ENCODE results near the gene GRK4.

The GRK4 gene

GRCh38 chr4:3019145-3019846 lies 55.9 kb downstream of the GRK4 start:
- Histone ChIP-seq H3K9me3 (ENCODE audit: control insufficient read depth, insufficient read depth, low read depth, low read length) (no peaks in the 10 kb centered on the region), H3K4me3 (ENCODE audit: low read depth, low read length) (no peak overlapping the region), H3K36me3 (ENCODE audit: control insufficient read depth in 2 of 2, insufficient read depth in 1 of 2, low read length in 2 of 2) (no peaks in the 10 kb centered on the region), H3K4me1 (ENCODE audit: control insufficient read depth, insufficient read depth, low read length) (no peaks in the 10 kb centered on the region), H3K27ac (ENCODE audit: extremely low read depth, low read depth, low read length) (no peak overlapping the region)
- CTCF ChIA-PET: no interaction called here
- TF ChIP-seq ZFHX2 (tag by site-specific recombination; conservative IDR thresholded peaks at IDR 0.05): no peak
- no peak for TF ChIP-seq ZNF654 (tag by site-specific recombination; IDR thresholded peaks at IDR 0.05; ENCODE audit: low read depth)
- no peak for TF ChIP-seq ZNF623 (tag by site-specific recombination; IDR thresholded peaks at IDR 0.05)
- TF ChIP-seq MZF1 (tag by site-specific recombination; IDR thresholded peaks at IDR 0.05; ENCODE audit: borderline replicate concordance): no peak
- TF ChIP-seq, protein P1, sequence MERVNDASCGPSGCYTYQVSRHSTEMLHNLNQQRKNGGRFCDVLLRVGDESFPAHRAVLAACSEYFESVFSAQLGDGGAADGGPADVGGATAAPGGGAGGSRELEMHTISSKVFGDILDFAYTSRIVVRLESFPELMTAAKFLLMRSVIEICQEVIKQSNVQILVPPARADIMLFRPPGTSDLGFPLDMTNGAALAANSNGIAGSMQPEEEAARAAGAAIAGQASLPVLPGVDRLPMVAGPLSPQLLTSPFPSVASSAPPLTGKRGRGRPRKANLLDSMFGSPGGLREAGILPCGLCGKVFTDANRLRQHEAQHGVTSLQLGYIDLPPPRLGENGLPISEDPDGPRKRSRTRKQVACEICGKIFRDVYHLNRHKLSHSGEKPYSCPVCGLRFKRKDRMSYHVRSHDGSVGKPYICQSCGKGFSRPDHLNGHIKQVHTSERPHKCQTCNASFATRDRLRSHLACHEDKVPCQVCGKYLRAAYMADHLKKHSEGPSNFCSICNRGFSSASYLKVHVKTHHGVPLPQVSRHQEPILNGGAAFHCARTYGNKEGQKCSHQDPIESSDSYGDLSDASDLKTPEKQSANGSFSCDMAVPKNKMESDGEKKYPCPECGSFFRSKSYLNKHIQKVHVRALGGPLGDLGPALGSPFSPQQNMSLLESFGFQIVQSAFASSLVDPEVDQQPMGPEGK (tag by site-specific recombination; IDR thresholded peaks at IDR 0.05): no peak
- no peak for TF ChIP-seq ZNF146 (tag by site-specific recombination; IDR thresholded peaks at IDR 0.05)
- POLR2A ChIA-PET: no interaction called here

DNA sequence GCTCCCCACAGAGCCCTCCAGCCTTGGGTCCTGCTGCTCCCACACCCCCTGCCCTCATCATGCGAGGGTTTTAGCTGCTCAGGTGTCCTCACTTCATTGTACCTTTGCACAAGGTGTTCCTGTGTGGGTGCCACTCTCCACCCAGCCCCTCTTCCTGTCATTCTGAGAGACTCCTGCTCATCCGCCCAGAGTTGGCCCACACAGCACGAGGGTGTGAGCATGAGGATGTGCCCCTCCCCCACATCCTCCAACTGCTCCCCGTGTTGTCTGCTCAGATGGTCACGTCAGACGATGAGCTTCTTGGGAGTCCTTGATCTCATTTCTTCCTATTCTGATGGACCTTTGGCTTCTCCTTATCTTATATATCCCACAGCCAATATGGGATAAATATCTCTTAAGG lies 57.8 kb downstream of the GRK4 start:
- CTCF ChIA-PET: no interaction called here
- POLR2A ChIA-PET: interaction anchor here (0.5 kb wide), 1 partner anchor 246 kb away, joined by 4 read pairs; no protein-coding TSS in a partner anchor
- TF ChIP-seq GFI1B (tag by site-specific recombination; IDR thresholded peaks at IDR 0.05) (no peak), ZNF514 (tag by site-specific recombination; IDR thresholded peaks at IDR 0.05) (no peak), ZNF324 (tag by site-specific recombination; IDR thresholded peaks at IDR 0.05) (no peak), ZNF530 (tag by site-specific recombination; IDR thresholded peaks at IDR 0.05; ENCODE audit: low read depth) (no peak), ZFHX2 (tag by site-specific recombination; conservative IDR thresholded peaks at IDR 0.05) (no peak), SCRT1 (tag by site-specific recombination; IDR thresholded peaks at IDR 0.05; ENCODE audit: borderline replicate concordance) (no peak), PRDM6 (tag by site-specific recombination; IDR thresholded peaks at IDR 0.05) (no peak)
- H3K4me1 ChIP-seq (ENCODE audit: control insufficient read depth, insufficient read depth, low read length): no peaks in the 10 kb centered on the region
- no peaks in the 10 kb centered on the region for H3K9me3 ChIP-seq (ENCODE audit: control insufficient read depth, insufficient read depth, low read depth, low read length)
- H3K27ac ChIP-seq (ENCODE audit: extremely low read depth, low read depth, low read length): no peak overlapping the region
- no peak overlapping the region for H3K4me3 ChIP-seq (ENCODE audit: low read depth, low read length)
- H3K36me3 ChIP-seq (ENCODE audit: control insufficient read depth in 2 of 2, insufficient read depth in 1 of 2, low read length in 2 of 2): no peaks in the 10 kb centered on the region

- Histone ChIP-seq H3K27ac (ENCODE audit: extremely low read depth, low read depth, low read length) (no peak overlapping the region), H3K4me1 (ENCODE audit: control insufficient read depth, insufficient read depth, low read length) (no peaks in the 10 kb centered on the region), H3K9me3 (ENCODE audit: control insufficient read depth, insufficient read depth, low read depth, low read length) (no peaks in the 10 kb centered on the region), H3K4me3 (ENCODE audit: low read depth, low read length) (no peak overlapping the region), H3K36me3 (ENCODE audit: control insufficient read depth in 2 of 2, insufficient read depth in 1 of 2, low read length in 2 of 2) (no peaks in the 10 kb centered on the region)
- ChIA-PET CTCF (interaction anchor here (0.6 kb wide), 2 partner anchors 45 to 85 kb away, joined by 3 to 4 read pairs; no protein-coding TSS in a partner anchor), POLR2A (interaction anchor here (0.5 kb wide), 1 partner anchor 247 kb away, joined by 4 read pairs; no protein-coding TSS in a partner anchor)
- TF ChIP-seq SCRT1 (tag by site-specific recombination; IDR thresholded peaks at IDR 0.05; ENCODE audit: borderline replicate concordance) (no peak), ZNF48 (tag by site-specific recombination; IDR thresholded peaks at IDR 0.05) (no peak), ZBTB21 (tag by site-specific recombination; IDR thresholded peaks at IDR 0.05) (no peak), ZNF626 (tag by site-specific recombination; IDR thresholded peaks at IDR 0.05) (no peak), ZNF629 (tag by site-specific recombination; IDR thresholded peaks at IDR 0.05) (no peak), ZNF777 (tag by site-specific recombination; IDR thresholded peaks at IDR 0.05; ENCODE audit: borderline replicate concordance) (no peak), ZNF529 (tag by site-specific recombination; IDR thresholded peaks at IDR 0.05; ENCODE audit: insufficient replicate concordance) (no peak), ZNF843 (tag by site-specific recombination; IDR thresholded peaks at IDR 0.05) (no peak), KLF7 (tag by site-specific recombination; IDR thresholded peaks at IDR 0.05; ENCODE audit: borderline replicate concordance) (no peak), REPIN1 (tag by site-specific recombination; IDR thresholded peaks at IDR 0.05; ENCODE audit: low read depth) (no peak), GLI4 (tag by site-specific recombination; IDR thresholded peaks at IDR 0.05) (no peak), ZIC2 (tag by site-specific recombination; IDR thresholded peaks at IDR 0.05) (no peak), SP2 (tag by site-specific recombination; IDR thresholded peaks at IDR 0.05) (no peak), ZNF335 (tag by site-specific recombination; conservative IDR thresholded peaks at IDR 0.05) (no peak), ZNF112 (tag by site-specific recombination; IDR thresholded peaks at IDR 0.05) (no peak), ZFP69B (tag by site-specific recombination; IDR thresholded peaks at IDR 0.05) (no peak), SP3 (tag by site-specific recombination; IDR thresholded peaks at IDR 0.05) (no peak)
Observed at GRCh38 chr4:3021627-3022026, 58.3 kb downstream of the GRK4 start.

All from HEK293 (cell line).